Stimulated activated CD4-positive, alpha-beta T cell treated with anti-CD3 and anti-CD28 coated beads, Interleukin-15, amount 100 ng/mL, for 24 hours (primary cell): ENCODE data around the gene ACSS1.

Source experiments
- DNase-seq: peaks from one replicate; pipeline ENCODE4 v3.0.0-alpha.2; 2020

The ACSS1 gene

DNA sequence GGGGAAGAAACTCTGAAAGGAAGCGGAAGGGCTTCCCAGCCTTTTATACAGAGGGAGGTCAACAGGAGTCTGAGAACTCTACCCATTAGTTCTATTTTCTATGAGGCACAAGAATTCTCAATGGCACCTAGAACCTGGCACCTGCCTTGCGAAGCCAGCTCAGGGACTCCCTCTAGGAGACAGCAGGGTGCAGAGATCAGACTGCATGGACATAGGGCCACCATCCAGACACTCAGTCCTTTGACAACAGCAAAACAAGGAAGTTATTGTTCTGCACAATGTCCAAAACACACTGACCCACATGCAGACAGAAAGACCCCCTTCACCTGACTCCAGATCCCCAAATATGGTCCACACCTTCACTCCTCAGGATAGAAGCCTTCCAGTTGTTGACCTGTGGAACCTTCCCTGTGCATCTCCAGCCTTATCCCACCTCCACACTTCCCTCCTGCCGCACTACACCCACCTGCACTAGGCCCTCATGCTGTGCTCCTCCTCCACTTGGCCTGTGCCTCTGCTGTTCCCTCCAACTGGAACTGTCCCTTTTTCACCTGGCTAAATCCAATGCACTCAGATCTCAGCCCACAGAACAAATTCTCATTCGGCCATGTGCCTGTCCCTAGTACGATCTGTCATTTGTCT, 27.8 kb downstream of the ACSS1 start:
- no peak for DNase-seq

DNA sequence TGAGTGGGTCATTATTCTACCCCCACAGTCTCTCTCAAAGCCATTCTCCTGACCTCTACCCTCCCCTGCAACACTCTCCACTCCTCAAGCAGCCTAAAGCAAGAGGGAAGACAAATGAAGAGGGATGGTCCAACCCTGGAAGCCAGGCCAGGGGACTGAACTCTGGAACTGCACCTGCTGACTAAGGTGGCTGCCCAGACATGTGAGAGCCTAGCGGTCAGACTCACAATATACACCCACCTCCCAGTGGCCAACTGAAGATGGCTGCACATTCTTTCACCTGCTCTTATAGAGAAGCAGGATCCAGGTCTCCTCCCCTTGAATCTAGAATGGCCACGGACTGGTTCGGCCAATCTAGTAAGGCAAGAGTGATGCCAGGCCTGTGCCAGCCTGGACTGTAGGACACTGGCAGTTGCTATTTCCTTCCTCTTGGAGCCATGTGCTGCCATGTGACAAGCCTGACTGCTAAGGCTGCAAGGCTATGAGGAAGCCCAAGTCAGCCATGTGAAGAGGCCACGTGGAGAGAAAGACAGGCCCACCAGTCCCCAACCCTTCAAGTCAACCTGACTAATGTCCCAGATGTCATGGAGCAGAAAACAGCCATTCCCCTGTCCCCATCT, 31.8 kb downstream of the ACSS1 start:
- no peak for DNase-seq

- no peak for DNase-seq
Measured at GRCh38 chr20:25025091-25025861, 32.7 kb downstream of the ACSS1 start.

- no peak for DNase-seq
Measured at GRCh38 chr20:25024171-25024570, 33.8 kb downstream of the ACSS1 start.

GRCh38 chr20:25023356-25023755, 34.6 kb downstream of the ACSS1 start:
- no peak for DNase-seq

DNA sequence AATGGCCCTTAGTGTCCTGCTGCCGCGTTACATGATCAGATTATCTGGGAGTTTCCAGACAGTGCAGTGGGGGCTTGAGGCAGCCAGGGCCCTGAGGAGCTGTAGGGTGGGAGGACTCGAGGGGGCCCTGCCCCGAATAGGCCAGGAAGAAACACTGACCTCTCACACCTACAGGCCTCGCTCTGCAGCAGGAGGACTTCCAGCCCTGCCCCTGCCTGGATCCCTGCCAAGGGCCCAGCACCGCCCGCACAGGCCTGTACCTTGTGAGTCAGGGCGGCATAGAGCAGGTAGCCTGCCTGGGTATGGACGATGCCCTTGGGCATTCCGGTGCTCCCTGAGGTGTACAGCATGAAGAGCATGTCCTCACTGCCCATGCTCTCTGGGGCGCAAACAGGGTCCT, 35.3 kb downstream of the ACSS1 start:
- DNase-seq, result no peak

- DNase-seq, result no peak
Measured at GRCh38 chr20:25021336-25021735, 36.6 kb downstream of the ACSS1 start.

DNA sequence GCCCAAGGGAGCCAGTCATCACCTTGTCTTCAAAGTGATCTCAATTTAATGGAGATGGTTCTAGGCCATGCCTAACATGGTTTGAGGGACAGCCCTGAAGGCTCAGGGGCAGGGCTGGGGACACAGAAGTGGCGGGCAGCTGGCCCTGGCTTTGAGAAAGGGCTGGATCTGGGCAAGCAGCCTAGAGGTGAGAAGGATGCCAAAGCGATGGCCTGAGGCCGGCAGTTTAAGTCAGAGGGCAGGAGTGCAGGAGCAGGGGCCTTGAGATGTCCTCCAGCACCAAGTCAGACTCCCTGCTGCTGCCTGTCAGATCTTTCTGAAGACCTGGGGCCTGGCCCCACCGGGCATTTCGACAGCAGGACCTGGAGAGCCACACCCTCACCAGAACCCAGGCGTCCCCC, 37.0 kb downstream of the ACSS1 start:
- DNase-seq, result no peak

DNA sequence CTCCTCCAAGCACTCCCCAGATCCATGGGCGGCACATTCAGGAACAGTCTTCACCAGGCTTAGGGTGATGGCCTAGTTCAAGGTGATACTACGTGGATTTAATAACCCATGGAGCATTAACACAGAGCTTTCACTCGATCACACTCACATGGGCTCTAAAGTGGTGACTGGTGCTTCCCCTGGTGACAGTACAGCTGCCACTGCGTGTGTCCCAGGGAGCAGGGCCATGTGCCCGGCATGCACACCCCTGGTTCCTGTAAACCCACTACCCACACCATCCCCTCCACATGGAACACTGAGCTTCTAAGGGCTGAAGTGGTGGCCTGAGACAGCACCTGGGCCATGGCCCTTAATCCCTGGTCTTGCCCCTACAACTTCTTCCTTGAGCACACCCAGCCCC, 37.6 kb downstream of the ACSS1 start:
- no peak for DNase-seq

- no peak for DNase-seq
Measured at GRCh38 chr20:25019381-25020155, 38.4 kb downstream of the ACSS1 start.

GRCh38 chr20:25018841-25019240, 39.1 kb downstream of the ACSS1 start:
- no peak for DNase-seq

- DNase-seq, result no peak
Measured at GRCh38 chr20:25018425-25018824, 39.5 kb downstream of the ACSS1 start.

DNA sequence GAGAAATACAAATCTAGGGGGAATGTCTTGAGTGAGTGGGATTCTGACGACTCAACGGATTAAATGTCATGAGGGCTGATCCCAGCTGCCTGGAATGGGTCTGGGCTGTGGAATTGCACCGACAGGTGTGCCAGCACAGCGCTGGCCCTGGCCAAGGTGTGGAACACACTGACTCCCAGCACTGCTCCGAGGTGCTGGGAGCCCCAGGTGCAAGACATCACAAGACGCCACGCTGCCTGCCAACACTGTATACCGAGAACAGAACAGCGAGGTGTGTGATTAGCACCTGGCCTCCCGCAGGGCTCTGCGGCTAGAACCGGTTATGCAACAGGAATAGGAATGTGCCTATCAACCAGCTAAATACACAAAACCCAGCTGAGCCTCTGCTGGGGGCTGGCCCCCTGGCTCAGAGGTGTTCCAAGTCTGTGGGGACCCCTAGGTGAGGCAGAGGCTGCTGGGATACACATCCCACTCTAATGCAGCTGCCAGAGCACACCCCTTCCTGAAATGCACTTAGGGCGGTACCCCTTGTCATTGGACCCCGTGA, 40.6 kb downstream of the ACSS1 start:
- DNase-seq, result no peak

GRCh38 chr20:25016471-25016870, 41.5 kb downstream of the ACSS1 start:
- no peak for DNase-seq

GRCh38 chr20:25015986-25016385, 42.0 kb downstream of the ACSS1 start:
- DNase-seq, result no peak

- no peak for DNase-seq
Measured at GRCh38 chr20:25014816-25015215, 43.1 kb downstream of the ACSS1 start.

DNA sequence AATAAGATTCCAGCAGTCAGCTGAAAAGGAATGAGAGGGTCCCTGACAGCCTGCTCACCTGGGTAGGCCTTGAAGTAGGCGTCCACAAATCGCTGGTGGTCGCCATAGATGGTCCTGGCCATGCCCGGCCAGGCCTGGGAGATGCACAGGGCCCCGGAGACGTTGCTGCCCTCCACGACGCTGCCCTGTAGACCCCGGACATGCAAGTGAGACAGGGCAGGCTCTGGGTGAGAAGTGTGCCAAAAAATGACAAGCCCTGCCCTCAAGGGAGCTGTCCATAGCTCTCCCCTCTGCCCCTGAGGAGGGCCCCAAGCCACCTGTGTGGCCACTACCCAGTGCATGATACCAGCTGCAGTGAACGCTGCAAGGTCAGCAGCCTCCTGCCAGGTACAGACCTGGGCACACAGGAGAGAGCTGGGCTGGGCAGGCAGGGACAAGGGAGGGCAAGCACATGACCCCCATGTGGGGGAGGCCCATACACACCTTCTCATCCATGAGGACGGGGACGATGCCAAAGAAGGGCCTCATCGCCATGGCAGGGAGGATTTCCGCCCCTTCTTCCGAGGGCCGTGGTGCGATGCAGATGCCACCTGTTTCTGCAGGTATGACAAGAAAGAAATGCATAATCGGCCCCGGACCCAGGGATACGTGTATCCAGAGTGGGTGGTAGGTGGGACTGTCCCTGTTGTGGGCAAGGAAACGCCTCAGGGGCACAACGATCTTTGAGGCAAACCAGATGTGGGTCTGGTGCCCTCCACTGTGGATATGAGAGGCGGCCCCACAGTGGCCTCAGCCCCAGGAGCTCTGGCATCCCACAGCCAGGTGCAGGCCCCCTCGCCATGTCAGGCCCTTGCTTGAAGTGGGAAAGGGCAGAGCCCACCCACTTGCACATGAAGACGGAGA, 44.2 kb downstream of the ACSS1 start:
- no peak for DNase-seq

GRCh38 chr20:25012616-25013189, 45.2 kb downstream of the ACSS1 start:
- no peak for DNase-seq

- DNase-seq, result no peak
Measured at GRCh38 chr20:25011831-25012241, 46.1 kb downstream of the ACSS1 start.

GRCh38 chr20:25011261-25011660, 46.7 kb downstream of the ACSS1 start:
- DNase-seq, result no peak
